CD4-positive, alpha-beta T cell treated with Interferon gamma for 1 hour (primary cell): ENCODE results near the gene NANOGP8.
"Not testable (repeated sequence)": the region's sequence is repeated elsewhere in the genome, so short reads cannot be mapped to it uniquely, and the experiment has no call there.

Experiments used
- DNase-seq: peaks from one replicate; pipeline ENCODE4 v3.0.0-alpha.2; 2020

The NANOGP8 gene

DNA sequence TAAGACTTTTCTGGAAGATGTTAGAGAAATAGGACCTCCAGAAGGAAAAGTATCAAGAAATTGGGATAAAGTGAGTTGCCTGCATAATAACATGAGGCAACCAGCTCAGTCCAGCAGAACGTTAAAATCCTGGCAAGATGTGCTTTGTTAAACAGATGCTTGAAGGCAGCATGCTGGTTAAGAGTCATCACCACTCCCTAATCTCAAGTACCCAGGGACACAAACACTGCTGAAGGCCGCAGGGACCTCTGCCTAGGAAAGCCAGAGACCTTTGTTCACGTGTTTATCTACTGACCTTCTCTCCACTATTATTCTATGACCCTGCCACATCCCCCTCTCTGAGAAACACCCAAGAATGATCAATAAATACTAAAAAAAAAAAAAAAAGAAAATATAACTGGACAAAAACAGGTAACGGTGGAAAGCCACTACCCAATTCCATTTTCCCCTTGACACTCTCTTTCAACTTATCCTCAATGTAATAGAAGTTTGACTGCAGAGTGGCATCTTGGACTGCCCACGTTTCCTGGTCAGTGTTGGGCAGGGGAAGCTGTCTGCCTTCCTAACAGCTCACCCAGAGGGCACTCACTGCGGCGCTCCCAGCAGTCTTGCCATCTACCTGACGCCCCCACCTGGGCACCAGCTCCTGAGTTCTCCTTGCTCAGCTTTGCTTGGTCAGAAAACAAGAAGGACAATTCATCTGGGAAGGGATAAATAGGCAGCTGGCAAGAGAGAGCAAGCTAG lies at the start of gene NANOGP8:
NANOGP8 (minus strand) TSS at position 120 of the 744 bp plus-strand sequence. CDS start 185 bp downstream, outside the sequence.
- DNase-seq, result not testable (repeated sequence)

DNA sequence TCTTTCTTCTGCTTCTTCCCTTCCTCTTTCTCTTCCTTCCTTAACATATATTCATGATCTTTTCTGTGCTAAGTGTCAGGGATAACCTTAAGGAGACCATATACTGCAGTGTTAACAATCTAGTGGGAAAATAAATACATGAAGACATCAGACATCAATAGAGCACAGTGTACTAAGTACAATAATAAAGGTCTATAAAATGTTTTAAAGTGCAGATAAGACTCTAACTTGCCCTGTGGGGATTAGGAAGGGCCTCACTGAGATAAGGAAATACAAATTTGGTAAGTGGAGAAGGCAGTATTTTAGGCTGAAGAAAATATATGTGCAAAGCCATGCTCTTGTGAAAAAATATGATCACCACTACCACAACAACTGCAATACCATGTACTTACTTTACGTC lies 49.2 kb upstream of the NANOGP8 start:
- no peak for DNase-seq

GRCh38 chr15:35130245-35130644 lies 45.1 kb upstream of the NANOGP8 start:
- no peak for DNase-seq

- no peak for DNase-seq
These were observed 44.3 kb upstream of the NANOGP8 start for GRCh38 chr15:35129361-35129760.

DNA sequence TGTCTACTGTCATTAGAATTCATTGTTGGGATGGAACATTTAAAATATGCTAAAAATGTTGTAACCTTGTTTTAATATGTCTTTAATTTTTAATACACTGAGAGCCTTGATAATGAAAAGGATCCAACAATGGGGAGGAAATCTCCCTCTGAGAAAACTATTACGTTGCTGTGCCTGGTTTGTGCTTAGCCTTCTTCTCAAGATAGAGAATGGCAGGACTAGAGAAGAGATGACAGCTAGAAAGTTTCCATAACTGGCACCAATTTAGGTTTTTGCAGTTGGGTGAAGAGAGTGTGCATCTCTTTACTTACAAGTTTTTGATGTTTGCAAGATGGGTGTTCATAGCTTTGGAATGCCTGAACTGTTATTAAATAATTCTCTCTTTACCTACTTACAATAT lies 42.6 kb upstream of the NANOGP8 start:
- DNase-seq, result no peak

- DNase-seq, result no peak
These were observed 41.1 kb upstream of the NANOGP8 start for GRCh38 chr15:35126236-35126635.

GRCh38 chr15:35123743-35124142 lies 38.6 kb upstream of the NANOGP8 start:
- DNase-seq, result no peak

DNA sequence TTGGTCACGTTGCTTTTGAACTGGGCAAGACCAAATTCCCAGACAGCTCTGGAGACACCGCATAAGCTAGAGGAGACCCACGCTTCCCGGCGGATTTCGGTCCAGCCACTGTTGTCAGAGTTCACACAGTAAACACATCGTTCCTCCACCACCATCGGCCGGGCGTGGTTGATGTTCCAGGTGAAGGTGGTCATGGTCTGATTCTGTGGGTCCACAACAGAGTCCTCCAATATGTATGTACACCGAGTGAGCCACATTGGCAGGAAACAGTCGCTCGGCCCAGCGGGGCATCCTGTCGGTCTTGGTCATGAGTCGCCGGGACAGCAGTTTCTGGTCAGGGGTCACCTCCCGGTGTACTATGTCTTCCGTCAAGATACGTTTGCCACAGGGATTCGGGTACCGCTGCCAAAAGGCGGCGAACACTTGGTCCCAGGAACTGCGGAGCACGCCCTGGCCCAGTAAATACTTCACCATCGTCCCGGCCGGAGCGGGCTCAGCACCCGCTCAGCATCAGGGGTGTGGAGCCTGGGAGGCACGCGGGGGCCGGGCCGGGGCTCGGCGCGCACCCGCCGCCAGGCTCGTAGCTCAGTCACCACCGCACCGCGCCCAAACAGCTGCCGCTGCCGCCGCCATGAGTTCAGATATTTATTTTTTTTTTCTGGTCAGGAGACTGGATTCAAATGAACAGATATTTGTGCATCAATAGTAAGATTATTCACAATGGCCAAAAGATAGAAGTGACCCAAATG lies 36.7 kb upstream of the NANOGP8 start:
- DNase-seq, result no peak

DNA sequence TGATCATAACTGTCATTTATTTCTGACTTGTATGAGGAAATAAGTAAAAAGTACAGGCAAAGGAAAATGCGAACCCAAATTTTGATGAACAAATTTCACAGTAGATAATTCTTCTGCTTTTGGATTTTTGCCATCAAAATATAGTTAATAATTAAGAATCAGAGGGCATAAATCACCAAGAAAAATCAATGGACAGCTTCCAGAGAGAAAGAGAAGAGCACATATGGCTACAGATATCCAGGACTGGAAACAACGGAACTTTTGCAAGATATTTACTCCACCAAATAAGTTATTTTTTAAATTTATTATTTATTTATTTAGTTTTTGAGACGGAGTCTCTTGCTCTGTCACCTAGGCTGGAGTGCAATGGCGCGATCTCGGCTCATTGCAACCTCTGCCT lies 35.1 kb upstream of the NANOGP8 start:
- no peak for DNase-seq

- DNase-seq, result no peak
These were observed 33.9 kb upstream of the NANOGP8 start for GRCh38 chr15:35118960-35119359.

- DNase-seq, result no peak
These were observed 32.6 kb upstream of the NANOGP8 start for GRCh38 chr15:35117543-35118265.

- DNase-seq, result no peak
These were observed 30.1 kb upstream of the NANOGP8 start for GRCh38 chr15:35115155-35115725.

- DNase-seq, result no peak
These were observed 27.3 kb upstream of the NANOGP8 start for GRCh38 chr15:35112346-35112745.

GRCh38 chr15:35111861-35112260 lies 26.8 kb upstream of the NANOGP8 start:
- DNase-seq, result no peak

DNA sequence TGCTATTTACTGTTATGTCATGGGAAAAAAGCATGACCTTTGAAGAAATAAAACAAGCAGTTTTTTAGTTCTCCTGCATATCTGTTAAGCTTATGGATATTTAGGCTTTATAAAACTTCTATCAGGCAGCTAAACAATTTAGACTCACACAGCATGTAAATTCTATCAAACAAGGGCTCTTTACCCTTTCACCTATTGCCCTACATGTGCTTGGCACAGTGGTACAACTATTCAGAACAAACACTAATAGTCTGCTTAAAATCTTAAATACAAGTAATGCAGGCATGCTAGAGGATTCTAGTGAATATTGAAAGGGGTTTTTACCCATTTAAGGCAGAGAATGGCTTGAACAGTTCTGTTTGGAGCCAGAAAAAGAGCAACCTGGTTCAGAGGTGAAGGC lies 23.4 kb upstream of the NANOGP8 start:
- no peak for DNase-seq

DNA sequence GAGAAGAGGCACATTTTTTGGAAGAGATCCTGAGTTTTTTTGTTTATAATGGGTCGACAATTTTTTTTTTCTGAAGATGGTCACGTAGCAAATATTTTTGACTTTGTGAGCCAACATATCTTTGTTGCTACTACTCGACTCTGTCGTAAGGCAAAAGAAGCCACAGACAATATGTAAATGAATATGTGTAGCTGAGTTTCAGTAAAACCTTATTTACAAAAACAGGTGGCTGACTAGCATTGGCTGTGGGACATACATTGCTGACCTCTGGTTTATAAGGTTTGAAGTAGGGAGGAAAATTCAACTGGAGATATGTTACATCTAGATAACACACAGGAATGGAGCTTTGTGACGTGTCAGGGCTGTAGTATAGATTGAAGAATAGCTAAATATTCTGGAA lies 22.5 kb upstream of the NANOGP8 start:
- no peak for DNase-seq

DNA sequence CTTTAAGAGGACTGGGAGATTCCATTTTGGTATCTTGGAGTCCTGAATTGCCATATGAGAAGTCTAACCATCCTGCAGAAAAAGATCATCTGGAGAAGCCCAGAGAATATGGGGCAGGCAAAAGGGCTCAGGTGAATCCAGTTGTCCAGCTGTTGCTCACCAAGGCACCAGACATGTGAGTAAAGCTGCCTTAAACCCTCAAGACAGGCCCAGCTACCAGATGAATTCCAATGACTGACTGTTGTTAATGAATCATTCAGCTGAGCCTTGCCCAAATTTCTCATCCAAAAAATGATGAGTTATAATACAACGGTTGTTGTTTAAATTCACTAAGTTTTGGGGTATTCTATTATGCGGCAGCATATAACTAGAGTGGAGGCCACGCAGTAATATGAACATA lies 22.0 kb upstream of the NANOGP8 start:
- DNase-seq, result no peak

GRCh38 chr15:35104526-35105147 lies 19.5 kb upstream of the NANOGP8 start:
- DNase-seq, result no peak

DNA sequence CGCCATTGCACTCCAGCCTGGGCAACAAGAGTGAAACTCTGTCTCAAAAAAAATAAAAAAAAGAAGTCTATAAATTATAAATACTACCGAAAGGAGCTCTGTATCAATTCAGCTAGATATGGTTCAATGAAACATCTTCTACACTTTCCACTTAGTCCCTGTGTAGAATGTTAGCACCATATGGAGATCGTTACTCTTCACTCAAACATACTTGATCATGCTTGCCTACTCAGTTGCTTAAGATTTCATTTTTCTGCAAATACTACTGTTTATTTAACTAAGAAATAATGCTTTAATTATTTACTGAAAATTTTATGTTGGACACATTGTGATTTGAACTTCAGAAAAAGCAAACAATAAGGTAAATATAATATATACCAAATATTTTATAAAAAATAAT lies 17.1 kb upstream of the NANOGP8 start:
- no peak for DNase-seq

GRCh38 chr15:35101335-35101734 lies 16.2 kb upstream of the NANOGP8 start:
- DNase-seq, result no peak

DNA sequence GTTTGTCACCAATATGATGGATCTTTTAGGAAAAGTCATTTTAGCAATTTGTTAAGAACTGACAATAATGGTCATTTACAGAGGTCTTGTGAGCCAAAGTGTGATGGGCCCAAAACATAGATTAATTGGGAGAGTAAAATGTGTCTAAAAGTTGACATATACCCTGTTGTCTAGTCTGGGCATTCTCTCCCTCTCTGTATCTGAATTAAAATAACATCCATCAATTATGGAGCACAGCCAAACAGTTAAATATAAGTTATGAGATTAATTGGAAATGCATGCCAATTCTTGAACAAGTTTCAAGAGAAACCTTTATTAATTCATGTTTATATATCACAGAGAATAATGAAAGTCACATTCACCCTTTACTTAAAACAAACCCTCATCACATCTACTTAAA lies 13.6 kb upstream of the NANOGP8 start:
- DNase-seq, result no peak

DNA sequence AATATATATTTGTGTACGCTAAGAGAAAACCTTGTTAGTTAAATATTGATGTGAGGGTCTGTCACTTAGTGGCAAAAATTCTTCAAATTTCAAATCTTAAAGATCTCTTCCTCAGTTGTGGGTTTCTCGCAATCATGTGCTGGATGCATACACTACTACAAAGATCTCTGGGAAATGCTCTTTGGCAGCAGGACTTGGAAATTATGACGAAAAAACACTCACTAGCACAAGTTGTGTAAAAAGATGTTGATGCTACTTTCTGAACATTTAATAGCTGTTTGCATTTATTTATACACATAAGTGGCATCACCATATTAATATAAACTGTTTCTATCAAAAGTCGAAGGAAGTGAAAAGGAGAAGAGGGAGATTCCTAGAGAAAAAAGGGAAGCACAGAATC lies 10.8 kb upstream of the NANOGP8 start:
- no peak for DNase-seq

GRCh38 chr15:35092846-35093245 lies 7.8 kb upstream of the NANOGP8 start:
- DNase-seq, result no peak
